ENCODE measurements around the gene MAN1B1.
"Not testable (repeated sequence)": the region's sequence is repeated elsewhere in the genome, so short reads cannot be mapped to it uniquely, and the experiment has no call there.

The MAN1B1 gene

GRCh38 chr9:137112564-137113384, 26.0 kb downstream of the MAN1B1 start:
- DNase-seq = no peak

GRCh38 chr9:137113385-137114159, 26.8 kb downstream of the MAN1B1 start:
- no peak for DNase-seq

GRCh38 chr9:137114220-137114612, 27.4 kb downstream of the MAN1B1 start:
- DNase-seq = no peak

GRCh38 chr9:137114613-137115393, 28.0 kb downstream of the MAN1B1 start, which contains the start of gene DPP7:
Gene DPP7 (minus strand): TSS chr9:137114733. CDS start chr9:137114713, 20 bp downstream.
- no peak for DNase-seq

- DNase-seq = no peak
Measured at GRCh38 chr9:137115394-137116026, 28.7 kb downstream of the MAN1B1 start.

- no peak for DNase-seq
Measured at GRCh38 chr9:137116027-137116507, 29.3 kb downstream of the MAN1B1 start.

- no peak for DNase-seq
Measured at GRCh38 chr9:137116728-137117127, 29.9 kb downstream of the MAN1B1 start.

GRCh38 chr9:137117269-137117731, 30.5 kb downstream of the MAN1B1 start:
- DNase-seq = no peak

- DNase-seq = not testable (repeated sequence)
Measured at GRCh38 chr9:137118092-137118603, 31.4 kb downstream of the MAN1B1 start.

GRCh38 chr9:137121927-137122795, 35.4 kb downstream of the MAN1B1 start:
- DNase-seq = not testable (repeated sequence)

GRCh38 chr9:137122796-137123467, 36.1 kb downstream of the MAN1B1 start:
- DNase-seq = not testable (repeated sequence)

GRCh38 chr9:137123468-137123837, 36.7 kb downstream of the MAN1B1 start:
- no peak for DNase-seq

- DNase-seq = not testable (repeated sequence)
Measured at GRCh38 chr9:137123952-137124462, 37.2 kb downstream of the MAN1B1 start.

- DNase-seq = no peak
Measured at GRCh38 chr9:137126786-137127185, 40.0 kb downstream of the MAN1B1 start.

- no peak for DNase-seq
Measured at GRCh38 chr9:137127301-137128157, 40.7 kb downstream of the MAN1B1 start.

GRCh38 chr9:137128158-137128861, 41.5 kb downstream of the MAN1B1 start:
- no peak for DNase-seq

- DNase-seq = no peak
Measured at GRCh38 chr9:137128862-137129455, 42.2 kb downstream of the MAN1B1 start.
